Activated CD4-positive, alpha-beta T cell treated with anti-CD3 and anti-CD28 coated beads for 36 hours (primary cell): ENCODE results near the gene MTUS2. TPM values are rescaled to one million over a fixed set of nuclear protein-coding genes. Genes with fewer than 3 reads are reported as not detected.

Experiments used
- ATAC-seq: fragments of 200-7000 bp; cut with Tn5 transposase; one replicate; pipeline ENCODE4 v1.10.0; 2021; ENCODE audit warnings: mild to moderate bottlenecking, moderate library complexity
- CTCF ChIA-PET: fragments of 350-600 bp; sonication (Branson Sonifier 250); formaldehyde crosslinking; loops from one replicate; lab custom pipeline; 2021; ENCODE audit warnings: antibody characterized with exemption; lab: Charles Lee
- POLR2A ChIA-PET: fragments of 350-600 bp; sonication (Branson Sonifier 250); formaldehyde crosslinking; loops from one replicate; lab custom pipeline; 2021; ENCODE audit warnings: antibody characterized with exemption, inconsistent platforms; lab: Charles Lee
- DNase-seq: peaks from one replicate; pipeline ENCODE4 v3.0.0-alpha.2; 2020
- H3K27ac Mint-ChIP-seq: one replicate; pipeline ENCODE4 v1.8.0; 2021; ENCODE audit warnings: mixed read lengths
- H3K27me3 Mint-ChIP-seq: one replicate; pipeline ENCODE4 v1.8.0; 2021; ENCODE audit warnings: mixed read lengths
- H3K36me3 Mint-ChIP-seq: one replicate; pipeline ENCODE4 v1.8.0; 2021; ENCODE audit warnings: low read depth, mixed read lengths
- H3K4me1 Mint-ChIP-seq: one replicate; pipeline ENCODE4 v1.8.0; 2021; ENCODE audit warnings: mixed read lengths
- H3K4me3 Mint-ChIP-seq: one replicate; pipeline ENCODE4 v1.8.0; 2021; ENCODE audit warnings: mild to moderate bottlenecking, moderate library complexity, mixed read lengths
- H3K9me3 Mint-ChIP-seq: one replicate; pipeline ENCODE4 v1.8.0; 2021; ENCODE audit warnings: low read depth, mixed read lengths
- intact Hi-C, 2 experiments: fragments of 100-400 bp; cut with DNase I in 1 of 2; cut with micrococcal nuclease in 1 of 2; formaldehyde crosslinking; loops; one replicate each; pipeline versions ENCODE4 v1.14.2 to v1.15.1; 2022 to 2024; cut with DNase I, micrococcal nuclease
- total RNA-seq, 2 experiments: library from RNA; stranded (reverse); gene quantifications; one replicate each; pipeline ENCODE4 v1.2.3, GENCODE V29; 2021

MTUS2 gene
- total RNA-seq, 2 experiments from 2014 or later: 0.05 TPM; not detected in 1

GRCh38 chr13:29496241-29496712, 676.1 kb downstream of the MTUS2 start:
- Mint-ChIP-seq H3K4me3 (no peak overlapping the region), H3K36me3 (no peaks in the 10 kb centered on the region), H3K4me1 (peaks cover 3% of the 10 kb centered on the region), H3K9me3 (no peaks in the 10 kb centered on the region), H3K27me3 (peaks cover 19% of the 10 kb centered on the region), H3K27ac (no peak overlapping the region)
- no peak for ATAC-seq
- ChIA-PET POLR2A (no interaction called here), CTCF (interaction anchor here (1.3 to 2.2 kb wide), 2 partner anchors 11 to 21 kb away, joined by 3 to 13 read pairs; no protein-coding TSS in a partner anchor)
- intact Hi-C loops: no loop called here
- DNase-seq: no peak

DNA sequence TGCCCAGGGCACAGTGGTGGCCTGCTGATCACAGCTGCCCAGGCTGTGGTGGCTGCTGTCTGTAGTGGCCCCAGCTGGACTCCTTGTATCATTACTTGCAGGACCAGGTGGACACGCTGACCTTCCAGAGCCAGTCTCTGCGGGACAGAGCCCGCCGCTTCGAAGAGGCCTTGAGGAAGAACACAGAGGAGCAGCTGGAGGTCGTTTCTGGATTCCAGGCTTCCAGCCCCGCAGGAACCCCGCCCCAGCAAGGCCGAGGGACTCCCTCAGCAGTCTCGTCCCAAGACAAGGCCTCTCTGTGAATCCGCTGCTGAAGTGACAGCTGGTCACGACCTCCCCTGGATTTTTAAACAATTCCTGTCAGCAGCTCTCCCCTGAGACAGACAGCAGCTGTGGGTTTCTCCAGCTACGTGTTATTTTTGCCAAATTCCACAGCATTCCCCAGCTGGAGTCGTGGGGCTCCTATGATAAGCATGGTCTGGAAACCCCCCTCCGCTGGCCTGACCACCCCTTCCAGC, 677.1 kb downstream of the MTUS2 start:
- peaks cover 3% of the 10 kb centered on the region for H3K4me1 Mint-ChIP-seq
- ChIA-PET POLR2A (no interaction called here), CTCF (interaction anchor here (0.9 to 2.2 kb wide), 4 partner anchors 10 to 211 kb away, joined by 3 to 13 read pairs (median 4); no protein-coding TSS in a partner anchor)
- H3K36me3 Mint-ChIP-seq: no peaks in the 10 kb centered on the region
- peaks cover 19% of the 10 kb centered on the region for H3K27me3 Mint-ChIP-seq
- H3K27ac Mint-ChIP-seq: no peak overlapping the region
- intact Hi-C loops: no loop called here
- DNase-seq (no peak), ATAC-seq (no peak)
- H3K4me3 Mint-ChIP-seq: no peak overlapping the region
- H3K9me3 Mint-ChIP-seq: no peaks in the 10 kb centered on the region

- Mint-ChIP-seq H3K36me3 (no peaks in the 10 kb centered on the region), H3K4me3 (no peak overlapping the region), H3K9me3 (no peaks in the 10 kb centered on the region), H3K27me3 (peaks cover 22% of the 10 kb centered on the region), H3K27ac (no peak overlapping the region), H3K4me1 (peaks cover 3% of the 10 kb centered on the region)
- intact Hi-C loops: no loop called here
- POLR2A ChIA-PET: no interaction called here
- CTCF ChIA-PET: interaction anchor here (0.9 to 1.8 kb wide), 3 partner anchors 9 to 210 kb away, joined by 3 to 9 read pairs (median 4); no protein-coding TSS in a partner anchor
- ATAC-seq: no peak
- no peak for DNase-seq
Observed at GRCh38 chr13:29498426-29499040, 678.4 kb downstream of the MTUS2 start.

GRCh38 chr13:29499506-29500165, 679.5 kb downstream of the MTUS2 start:
- Mint-ChIP-seq H3K27ac (no peak overlapping the region), H3K27me3 (peaks cover 21% of the 10 kb centered on the region), H3K36me3 (no peaks in the 10 kb centered on the region), H3K4me1 (peaks cover 3% of the 10 kb centered on the region), H3K4me3 (no peak overlapping the region), H3K9me3 (no peaks in the 10 kb centered on the region)
- ATAC-seq: no peak
- CTCF ChIA-PET: interaction anchor here (0.6 to 1.8 kb wide), 2 partner anchors 9 kb away, joined by 3 to 9 read pairs; no protein-coding TSS in a partner anchor
- POLR2A ChIA-PET: interaction anchor here (0.6 kb wide), 1 partner anchor 91 kb away, joined by 7 read pairs; no protein-coding TSS in a partner anchor
- no peak for DNase-seq
- intact Hi-C loops: loop anchor here in 1 of 2 experiments (10.0 kb wide), 1 partner anchor 615 kb away; no protein-coding TSS in a partner anchor

GRCh38 chr13:29500386-29500785, 680.2 kb downstream of the MTUS2 start:
- no peak overlapping the region for H3K4me3 Mint-ChIP-seq
- ChIA-PET CTCF (interaction anchor here (0.6 to 0.8 kb wide), 2 partner anchors 8 to 24 kb away, joined by 3 to 4 read pairs; no protein-coding TSS in a partner anchor), POLR2A (no interaction called here)
- H3K4me1 Mint-ChIP-seq: peaks cover 3% of the 10 kb centered on the region
- H3K27ac Mint-ChIP-seq: no peak overlapping the region
- no peak for DNase-seq
- ATAC-seq: no peak
- H3K27me3 Mint-ChIP-seq: peaks cover 21% of the 10 kb centered on the region
- intact Hi-C loops: loop anchor here in 1 of 2 experiments (10.0 kb wide), 1 partner anchor 614 kb away; no protein-coding TSS in a partner anchor
- no peaks in the 10 kb centered on the region for H3K36me3 Mint-ChIP-seq
- no peaks in the 10 kb centered on the region for H3K9me3 Mint-ChIP-seq

DNA sequence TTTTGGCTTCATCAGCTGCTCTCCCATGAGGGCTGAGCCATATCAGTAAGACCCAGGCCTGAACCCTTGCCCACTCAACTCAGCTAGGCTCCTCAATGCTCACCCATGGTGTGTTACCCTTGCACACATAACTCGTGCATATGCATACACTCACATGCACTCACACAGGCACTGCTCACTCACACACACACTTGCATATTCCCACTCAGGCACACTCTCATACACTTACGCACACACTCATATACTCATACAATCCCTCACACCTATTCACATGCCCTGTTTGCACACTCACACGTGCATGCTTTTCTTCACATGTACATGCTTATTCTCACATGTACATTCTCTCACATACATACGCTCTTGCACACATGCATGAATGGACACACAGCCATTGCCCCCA, 681.5 kb downstream of the MTUS2 start:
- Mint-ChIP-seq H3K27ac (no peak overlapping the region), H3K4me3 (no peak overlapping the region), H3K9me3 (no peaks in the 10 kb centered on the region), H3K36me3 (no peaks in the 10 kb centered on the region), H3K27me3 (peaks cover 11% of the 10 kb centered on the region), H3K4me1 (no peaks in the 10 kb centered on the region)
- DNase-seq: no peak
- intact Hi-C loops: loop anchor here in 1 of 2 experiments (10.0 kb wide), 1 partner anchor 613 kb away; no protein-coding TSS in a partner anchor
- no peak for ATAC-seq
- ChIA-PET CTCF (no interaction called here), POLR2A (interaction anchor here (0.6 kb wide), 1 partner anchor 26 kb away, joined by 3 read pairs; no protein-coding TSS in a partner anchor)

- Mint-ChIP-seq H3K9me3 (no peaks in the 10 kb centered on the region), H3K27ac (no peak overlapping the region), H3K36me3 (no peaks in the 10 kb centered on the region), H3K4me3 (no peak overlapping the region), H3K4me1 (no peaks in the 10 kb centered on the region), H3K27me3 (peaks cover 7% of the 10 kb centered on the region)
- ChIA-PET CTCF (interaction anchor here (1.1 kb wide), 1 partner anchor 211 kb away, joined by 4 read pairs; no protein-coding TSS in a partner anchor), POLR2A (interaction anchor here (0.6 kb wide), 1 partner anchor 26 kb away, joined by 3 read pairs; no protein-coding TSS in a partner anchor)
- intact Hi-C loops: loop anchor here in 1 of 2 experiments (10.0 kb wide), 1 partner anchor 612 kb away; no protein-coding TSS in a partner anchor
- ATAC-seq (no peak), DNase-seq (no peak)
Observed at GRCh38 chr13:29502391-29503008, 682.4 kb downstream of the MTUS2 start.

GRCh38 chr13:29503041-29503837, 683.1 kb downstream of the MTUS2 start:
- DNase-seq (peak; percentile 34), ATAC-seq (no peak)
- Mint-ChIP-seq H3K27me3 (peaks cover 7% of the 10 kb centered on the region), H3K4me1 (no peaks in the 10 kb centered on the region), H3K4me3 (no peak overlapping the region), H3K27ac (no peak overlapping the region), H3K9me3 (no peaks in the 10 kb centered on the region), H3K36me3 (no peaks in the 10 kb centered on the region)
- intact Hi-C loops: loop anchor here in 1 of 2 experiments (10.0 kb wide), 1 partner anchor 612 kb away; no protein-coding TSS in a partner anchor
- ChIA-PET CTCF (interaction anchor here (0.9 to 1.1 kb wide), 2 partner anchors 60 to 210 kb away, joined by 3 to 4 read pairs; no protein-coding TSS in a partner anchor), POLR2A (interaction anchor here (0.8 kb wide), 1 partner anchor 12 kb away, joined by 3 read pairs; no protein-coding TSS in a partner anchor)

DNA sequence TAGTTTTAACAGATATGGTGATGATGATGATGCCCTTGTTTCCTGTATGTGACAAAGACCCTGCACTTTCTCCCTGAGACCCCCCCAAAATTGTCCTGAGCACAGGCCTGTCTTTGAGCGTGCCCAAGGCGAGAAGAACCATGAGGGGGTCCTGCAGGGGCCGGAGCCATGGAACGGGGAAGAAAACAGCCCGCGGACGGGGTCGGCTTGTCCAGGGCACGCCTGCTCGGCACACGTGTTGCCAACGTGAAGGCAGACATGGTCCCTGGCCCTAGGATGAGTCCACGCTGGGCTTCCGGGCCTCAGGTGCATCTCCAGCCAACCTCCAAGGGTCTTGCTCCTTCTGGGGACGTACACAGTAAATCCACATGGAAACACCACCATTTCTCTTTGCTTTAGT, 684.6 kb downstream of the MTUS2 start:
- Mint-ChIP-seq H3K27me3 (peaks cover 7% of the 10 kb centered on the region), H3K27ac (no peak overlapping the region), H3K36me3 (no peaks in the 10 kb centered on the region), H3K4me1 (no peaks in the 10 kb centered on the region), H3K4me3 (no peak overlapping the region), H3K9me3 (no peaks in the 10 kb centered on the region)
- ATAC-seq: no peak
- CTCF ChIA-PET: no interaction called here
- intact Hi-C loops: loop anchor here in 1 of 2 experiments (10.0 kb wide), 1 partner anchor 610 kb away; no protein-coding TSS in a partner anchor
- POLR2A ChIA-PET: no interaction called here
- no peak for DNase-seq

- Mint-ChIP-seq H3K4me3 (no peak overlapping the region), H3K4me1 (no peaks in the 10 kb centered on the region), H3K9me3 (no peaks in the 10 kb centered on the region), H3K36me3 (peaks cover 2% of the 10 kb centered on the region), H3K27ac (no peak overlapping the region), H3K27me3 (peaks cover 7% of the 10 kb centered on the region)
- intact Hi-C loops: loop anchor here in 1 of 2 experiments (10.0 kb wide), 1 partner anchor 609 kb away; no protein-coding TSS in a partner anchor
- POLR2A ChIA-PET: no interaction called here
- ATAC-seq: no peak
- DNase-seq: no peak
- CTCF ChIA-PET: interaction anchor here (0.7 to 3.8 kb wide), 3 partner anchors 9 to 73 kb away, joined by 3 to 17 read pairs (median 13); no protein-coding TSS in a partner anchor
Observed at GRCh38 chr13:29505511-29505910, 685.4 kb downstream of the MTUS2 start.
